Prostate gland (tissue), 2 donors: ENCODE results near the gene GON4L.

ENCODE experiments used
- POLR2A ChIP-seq: fragments of 450-650 bp; IDR thresholded peaks from one replicate; pipeline ENCODE4 v1.6.1; 2016; ENCODE audit warnings: antibody characterized with exemption, mild to moderate bottlenecking
- TF ChIP-seq, protein P1 (sequence below), 4 experiments: fragments of 200-600 bp in 2 of 4; fragments of 450-650 bp in 2 of 4; sonication (generic) in 2 of 4; IDR thresholded peaks; 1 replicate in 3 of 4; 2 replicates in 1 of 4; pipeline ENCODE4 v1.5.1; 2016 to 2019; ENCODE audit warnings: antibody characterized with exemption in 4 of 4, mild to moderate bottlenecking in 2 of 4, moderate library complexity in 2 of 4

DNA sequence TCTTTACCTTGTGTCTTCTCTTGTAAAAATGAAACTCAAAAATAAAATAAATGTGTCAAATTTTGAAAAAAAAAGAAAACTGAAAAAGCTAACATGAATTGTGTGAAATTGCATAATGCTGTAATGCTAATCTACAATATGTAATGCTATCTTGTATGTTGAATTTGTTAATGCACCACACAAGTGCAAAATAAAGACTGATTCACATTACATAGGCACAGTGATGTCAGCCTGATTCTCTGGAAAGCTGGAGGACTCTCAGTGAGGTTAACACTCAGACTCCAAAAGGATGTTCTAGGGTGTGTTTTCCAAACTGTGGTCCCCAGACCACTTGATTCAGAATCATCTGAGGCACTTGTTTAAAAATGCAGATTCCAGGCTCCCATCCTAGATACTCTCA, 28.0 kb upstream of the GON4L start:
- TF ChIP-seq, protein P1, sequence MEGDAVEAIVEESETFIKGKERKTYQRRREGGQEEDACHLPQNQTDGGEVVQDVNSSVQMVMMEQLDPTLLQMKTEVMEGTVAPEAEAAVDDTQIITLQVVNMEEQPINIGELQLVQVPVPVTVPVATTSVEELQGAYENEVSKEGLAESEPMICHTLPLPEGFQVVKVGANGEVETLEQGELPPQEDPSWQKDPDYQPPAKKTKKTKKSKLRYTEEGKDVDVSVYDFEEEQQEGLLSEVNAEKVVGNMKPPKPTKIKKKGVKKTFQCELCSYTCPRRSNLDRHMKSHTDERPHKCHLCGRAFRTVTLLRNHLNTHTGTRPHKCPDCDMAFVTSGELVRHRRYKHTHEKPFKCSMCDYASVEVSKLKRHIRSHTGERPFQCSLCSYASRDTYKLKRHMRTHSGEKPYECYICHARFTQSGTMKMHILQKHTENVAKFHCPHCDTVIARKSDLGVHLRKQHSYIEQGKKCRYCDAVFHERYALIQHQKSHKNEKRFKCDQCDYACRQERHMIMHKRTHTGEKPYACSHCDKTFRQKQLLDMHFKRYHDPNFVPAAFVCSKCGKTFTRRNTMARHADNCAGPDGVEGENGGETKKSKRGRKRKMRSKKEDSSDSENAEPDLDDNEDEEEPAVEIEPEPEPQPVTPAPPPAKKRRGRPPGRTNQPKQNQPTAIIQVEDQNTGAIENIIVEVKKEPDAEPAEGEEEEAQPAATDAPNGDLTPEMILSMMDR (IDR thresholded peaks at IDR 0.05), result no peak
- no peak for TF ChIP-seq POLR2A
